HG03442 (cell line): ENCODE measurements around the gene SCAMP3.

ENCODE experiments used
- ATAC-seq: cut with Tn5 transposase; IDR thresholded peaks from one replicate; pipeline ENCODE4 v1.9.1; 2021; ENCODE audit warnings: mild to moderate bottlenecking, moderate library complexity; ENCODE audit not compliant: unreplicated experiment

Gene SCAMP3

GRCh38 chr1:155207806-155208540, 54.2 kb downstream of the SCAMP3 start, which contains the start of gene THBS3:
Gene THBS3 (minus strand): TSS chr1:155207897. CDS start chr1:155207876, 21 bp downstream.
- ATAC-seq = no peak

DNA sequence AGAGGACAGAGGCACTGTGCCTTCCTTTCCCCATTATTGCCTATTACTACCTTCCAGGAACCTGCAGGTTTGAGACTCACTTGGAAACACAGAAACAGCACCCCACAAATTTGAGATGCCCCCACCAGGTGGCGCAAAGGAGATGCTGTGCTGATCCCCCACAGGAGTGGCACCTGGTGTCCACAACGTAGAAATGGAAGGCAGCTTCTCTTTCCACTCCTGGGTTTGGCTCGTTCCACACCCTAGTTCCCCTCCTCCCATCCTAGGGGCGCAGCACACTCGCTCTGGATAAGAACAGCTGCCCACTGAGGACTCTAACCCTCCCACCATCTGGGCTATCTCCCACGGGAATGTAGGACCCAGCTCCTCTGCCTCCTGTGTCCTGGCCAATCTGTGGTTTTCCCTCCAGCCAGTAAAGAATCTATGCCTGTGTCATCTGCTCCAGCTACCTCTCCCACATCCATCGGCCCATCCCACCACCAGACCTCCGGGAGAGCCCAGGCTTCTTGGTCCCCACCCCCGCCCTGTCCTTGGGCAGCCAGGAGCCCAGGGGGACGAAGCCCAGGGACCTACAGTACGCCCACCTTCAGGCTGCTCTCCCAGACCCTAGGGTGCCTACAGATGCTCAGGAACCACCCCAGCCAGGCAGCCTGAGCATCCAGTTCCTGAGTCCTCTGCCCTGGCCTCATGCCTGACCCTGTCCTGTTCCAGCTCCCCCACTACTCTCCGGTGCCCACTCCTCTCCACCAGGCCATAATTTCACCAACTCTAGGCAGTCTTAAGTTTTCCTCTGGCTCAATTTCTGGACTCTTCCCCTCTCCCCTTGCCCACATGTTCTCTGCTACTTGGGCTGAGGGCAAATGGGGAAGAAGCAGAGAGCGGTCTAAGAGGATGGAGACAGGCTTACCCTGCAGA, 55.0 kb downstream of the SCAMP3 start:
- no peak for ATAC-seq
